Raji (cell line): ENCODE measurements around the gene ERN2.

Experiments used
- POLR2A ChIP-seq: IDR thresholded peaks from 2 replicates; pipeline ENCODE4 v1.6.1; 2011; ENCODE audit warnings: low read depth, low read length, control low read depth; ENCODE audit not compliant: insufficient read depth

Gene ERN2

GRCh38 chr16:23694644-23695373, 18.2 kb downstream of the ERN2 start:
- TF ChIP-seq POLR2A, result no peak

GRCh38 chr16:23694265-23694643, 18.8 kb downstream of the ERN2 start:
- no peak for TF ChIP-seq POLR2A

GRCh38 chr16:23692190-23692837, 20.7 kb downstream of the ERN2 start:
- no peak for TF ChIP-seq POLR2A

- TF ChIP-seq POLR2A, result no peak
Observed at GRCh38 chr16:23691483-23692189, 21.4 kb downstream of the ERN2 start.

GRCh38 chr16:23690771-23691482, 22.1 kb downstream of the ERN2 start:
- no peak for TF ChIP-seq POLR2A

GRCh38 chr16:23689442-23690187, 23.4 kb downstream of the ERN2 start:
- no peak for TF ChIP-seq POLR2A

- no peak for TF ChIP-seq POLR2A
Observed at GRCh38 chr16:23687034-23687808, 25.8 kb downstream of the ERN2 start.

GRCh38 chr16:23683487-23683886, 29.5 kb downstream of the ERN2 start:
- TF ChIP-seq POLR2A, result no peak

- no peak for TF ChIP-seq POLR2A
Observed at GRCh38 chr16:23682181-23682580, 30.8 kb downstream of the ERN2 start.

- no peak for TF ChIP-seq POLR2A
Observed at GRCh38 chr16:23679986-23680336, 33.1 kb downstream of the ERN2 start.

- TF ChIP-seq POLR2A, result no peak; the same call in 1 of the 2 replicates
Observed at GRCh38 chr16:23679274-23679985, 33.6 kb downstream of the ERN2 start.

GRCh38 chr16:23678430-23679273, 34.4 kb downstream of the ERN2 start, which contains the start of gene PLK1:
Gene PLK1 (plus strand): TSS chr16:23678889. CDS start chr16:23678933, 44 bp downstream.
- TF ChIP-seq POLR2A, result peak; percentile 79
